Measurements from ENCODE around the gene SIGLEC5.

The SIGLEC5 gene

GRCh38 chr19:51602189-51602854, 27.9 kb downstream of the SIGLEC5 start:
- H3K27me3 ChIP-seq (ENCODE audit: low read length), result no peaks in the 10 kb centered on the region
- H3K36me3 ChIP-seq (ENCODE audit: low read length), result no peaks in the 10 kb centered on the region
- no peak overlapping the region for H3K4me3 ChIP-seq (ENCODE audit: insufficient read depth, low read length, poor library complexity, severe bottlenecking)
- H2AFZ ChIP-seq (ENCODE audit: low read depth, low read length, severe bottlenecking), result no peak overlapping the region
- H3K27ac ChIP-seq (ENCODE audit: low read depth, low read length), result no peak overlapping the region
- peaks cover 2% of the 10 kb centered on the region for H3F3A ChIP-seq (ENCODE audit: insufficient read depth)
- TF ChIP-seq EZH2phosphoT487 (conservative IDR thresholded peaks at IDR 0.05; ENCODE audit: low read length) (no peak), CTCF (IDR thresholded peaks at IDR 0.05; ENCODE audit: insufficient read depth, low read length, poor library complexity, severe bottlenecking) (no peak)
- no peaks in the 10 kb centered on the region for H3K79me2 ChIP-seq (ENCODE audit: insufficient read depth, low read length)
- H4K20me1 ChIP-seq (ENCODE audit: low read depth, low read length), result no peaks in the 10 kb centered on the region
- H3K9ac ChIP-seq (ENCODE audit: low read length), result no peak overlapping the region
- H3K4me2 ChIP-seq (ENCODE audit: low read depth, low read length, poor library complexity, severe bottlenecking), result no peak overlapping the region
- no peaks in the 10 kb centered on the region for H3K9me2 ChIP-seq (replicated peaks; ENCODE audit: insufficient read depth, low read length)
- no peaks in the 10 kb centered on the region for H3K9me3 ChIP-seq (ENCODE audit: insufficient read depth, low read length)

- Histone ChIP-seq H3K9me3 (ENCODE audit: insufficient read depth, low read length) (no peaks in the 10 kb centered on the region), H3K27ac (ENCODE audit: low read depth, low read length) (no peak overlapping the region), H3F3A (ENCODE audit: insufficient read depth) (no peaks in the 10 kb centered on the region), H3K36me3 (ENCODE audit: low read length) (no peaks in the 10 kb centered on the region), H3K9ac (ENCODE audit: low read length) (no peak overlapping the region), H3K9me2 (replicated peaks; ENCODE audit: insufficient read depth, low read length) (no peaks in the 10 kb centered on the region), H4K20me1 (ENCODE audit: low read depth, low read length) (no peaks in the 10 kb centered on the region), H3K4me2 (ENCODE audit: low read depth, low read length, poor library complexity, severe bottlenecking) (no peak overlapping the region), H3K27me3 (ENCODE audit: low read length) (no peaks in the 10 kb centered on the region), H2AFZ (ENCODE audit: low read depth, low read length, severe bottlenecking) (no peak overlapping the region), H3K4me3 (ENCODE audit: insufficient read depth, low read length, poor library complexity, severe bottlenecking) (no peak overlapping the region), H3K79me2 (ENCODE audit: insufficient read depth, low read length) (no peaks in the 10 kb centered on the region)
- TF ChIP-seq CTCF (IDR thresholded peaks at IDR 0.05; ENCODE audit: insufficient read depth, low read length, poor library complexity, severe bottlenecking) (no peak), EZH2phosphoT487 (conservative IDR thresholded peaks at IDR 0.05; ENCODE audit: low read length) (no peak)
These were observed 29.1 kb downstream of the SIGLEC5 start for GRCh38 chr19:51600940-51601580.

- no peak overlapping the region for H3K4me3 ChIP-seq (ENCODE audit: insufficient read depth, low read length, poor library complexity, severe bottlenecking)
- H2AFZ ChIP-seq (ENCODE audit: low read depth, low read length, severe bottlenecking), result no peak overlapping the region
- H3K36me3 ChIP-seq (ENCODE audit: low read length), result no peaks in the 10 kb centered on the region
- TF ChIP-seq EZH2phosphoT487 (conservative IDR thresholded peaks at IDR 0.05; ENCODE audit: low read length) (no peak), CTCF (IDR thresholded peaks at IDR 0.05; ENCODE audit: insufficient read depth, low read length, poor library complexity, severe bottlenecking) (no peak)
- no peak overlapping the region for H3K27ac ChIP-seq (ENCODE audit: low read depth, low read length)
- no peaks in the 10 kb centered on the region for H3K9me2 ChIP-seq (replicated peaks; ENCODE audit: insufficient read depth, low read length)
- no peaks in the 10 kb centered on the region for H3K9me3 ChIP-seq (ENCODE audit: insufficient read depth, low read length)
- H3F3A ChIP-seq (ENCODE audit: insufficient read depth), result no peaks in the 10 kb centered on the region
- H3K4me2 ChIP-seq (ENCODE audit: low read depth, low read length, poor library complexity, severe bottlenecking), result no peak overlapping the region
- H3K27me3 ChIP-seq (ENCODE audit: low read length), result no peaks in the 10 kb centered on the region
- H3K79me2 ChIP-seq (ENCODE audit: insufficient read depth, low read length), result no peaks in the 10 kb centered on the region
- H4K20me1 ChIP-seq (ENCODE audit: low read depth, low read length), result no peaks in the 10 kb centered on the region
- no peak overlapping the region for H3K9ac ChIP-seq (ENCODE audit: low read length)
These were observed 31.1 kb downstream of the SIGLEC5 start for GRCh38 chr19:51599084-51599483.
